GM19372 (cell line): ENCODE data around the gene DEDD.

Source experiments
- ATAC-seq: cut with Tn5 transposase; IDR thresholded peaks from one replicate; pipeline ENCODE4 v1.9.1; 2021; ENCODE audit warnings: mild to moderate bottlenecking, low read depth, moderate library complexity; ENCODE audit not compliant: unreplicated experiment

The DEDD gene, protein sequence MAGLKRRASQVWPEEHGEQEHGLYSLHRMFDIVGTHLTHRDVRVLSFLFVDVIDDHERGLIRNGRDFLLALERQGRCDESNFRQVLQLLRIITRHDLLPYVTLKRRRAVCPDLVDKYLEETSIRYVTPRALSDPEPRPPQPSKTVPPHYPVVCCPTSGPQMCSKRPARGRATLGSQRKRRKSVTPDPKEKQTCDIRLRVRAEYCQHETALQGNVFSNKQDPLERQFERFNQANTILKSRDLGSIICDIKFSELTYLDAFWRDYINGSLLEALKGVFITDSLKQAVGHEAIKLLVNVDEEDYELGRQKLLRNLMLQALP

GRCh38 chr1:161132410-161133219 is at the start of gene DEDD:
TSS of gene DEDD (minus strand) at chr1:161132667. CDS start at chr1:161124462, 8,205 bp downstream.
- ATAC-seq: peak; percentile 94

GRCh38 chr1:161182214-161182613 is 49.7 kb upstream of the DEDD start:
- ATAC-seq: peak; percentile 47

GRCh38 chr1:161180639-161181038 is 48.2 kb upstream of the DEDD start:
- no peak for ATAC-seq

GRCh38 chr1:161179698-161180097 is 47.2 kb upstream of the DEDD start:
- no peak for ATAC-seq

DNA sequence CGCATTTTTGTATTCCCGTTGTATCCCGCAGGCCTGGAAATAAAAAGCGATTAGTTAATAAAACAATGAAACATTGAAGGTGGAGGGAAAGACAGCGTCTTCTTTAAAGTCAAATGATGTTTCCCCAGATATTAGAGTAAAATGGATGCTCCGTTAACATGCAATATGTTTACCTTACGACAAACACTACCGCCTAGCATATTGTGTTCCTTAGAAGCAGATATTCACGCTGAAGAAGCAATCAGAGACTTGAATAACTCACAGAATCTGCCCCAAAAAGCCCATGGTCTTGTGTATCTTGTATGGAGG is 45.4 kb upstream of the DEDD start:
- no peak for ATAC-seq

DNA sequence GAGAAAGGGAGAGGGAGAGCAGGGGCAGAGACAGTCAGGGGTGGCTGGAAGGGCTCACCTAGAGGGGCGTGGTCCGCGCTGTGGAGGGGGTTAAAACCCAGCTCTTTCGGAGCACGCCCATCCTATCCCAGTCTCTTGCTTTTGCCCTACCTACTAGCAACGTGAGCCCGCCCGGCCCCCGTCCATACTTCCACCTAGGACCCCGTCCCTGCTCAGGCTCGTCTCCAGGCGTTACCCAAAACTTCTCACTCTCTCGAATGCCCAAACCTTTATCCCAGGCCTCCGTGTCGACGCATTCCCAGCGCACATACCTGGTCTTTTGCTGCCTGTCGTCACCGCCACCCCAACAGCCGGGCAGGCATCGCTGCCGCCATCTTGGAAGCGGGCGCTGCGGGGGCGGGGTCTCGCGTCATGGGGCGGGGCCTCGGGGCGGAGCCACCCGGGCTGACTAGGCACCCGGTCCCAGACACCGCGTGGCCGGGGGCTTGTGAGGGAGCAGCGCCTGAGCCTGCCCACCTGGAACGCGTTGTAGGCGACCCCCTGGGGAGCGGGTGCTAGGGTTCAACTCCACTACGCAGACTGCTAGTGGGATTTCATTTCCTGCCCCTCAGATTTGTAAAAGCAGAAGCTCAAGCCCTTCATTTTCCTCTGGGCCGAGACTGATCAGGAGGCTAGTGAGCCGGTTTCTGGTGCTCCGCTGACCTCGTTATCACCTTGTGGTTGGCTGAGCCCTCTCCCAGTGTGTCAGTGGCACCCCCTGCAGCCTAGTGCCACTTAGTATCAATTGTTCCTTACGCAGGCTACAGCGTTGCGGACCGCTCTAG is 44.9 kb upstream of the DEDD start, which contains the start of gene B4GALT3:
Gene B4GALT3 (minus strand): TSS at position 396 of the 824 bp plus-strand sequence. CDS start 1,447 bp downstream, outside the sequence.
- ATAC-seq: peak; percentile 69

- no peak for ATAC-seq
These were observed 44.1 kb upstream of the DEDD start for GRCh38 chr1:161176468-161177111.

- no peak for ATAC-seq
These were observed 43.4 kb upstream of the DEDD start for GRCh38 chr1:161175771-161176453.

DNA sequence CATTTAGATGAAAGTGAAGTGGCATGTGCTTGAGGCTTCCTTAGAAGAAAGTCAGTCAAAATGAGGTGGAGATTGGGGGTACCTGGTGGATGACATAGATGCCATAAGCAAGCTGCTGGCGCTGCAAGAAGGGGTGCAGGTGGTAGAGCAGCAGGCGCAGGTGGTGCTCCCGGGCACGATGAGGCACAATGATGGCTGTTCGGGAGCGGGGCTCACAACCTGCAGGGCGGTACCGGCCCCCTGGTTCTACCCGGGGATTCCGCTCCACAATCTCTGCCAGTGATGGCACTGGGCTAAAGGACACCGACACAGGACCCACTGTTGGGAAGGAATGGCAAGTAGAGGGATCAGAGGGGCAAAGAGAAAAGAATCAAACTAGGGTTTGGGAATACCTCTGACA is 42.4 kb upstream of the DEDD start:
- ATAC-seq: no peak

DNA sequence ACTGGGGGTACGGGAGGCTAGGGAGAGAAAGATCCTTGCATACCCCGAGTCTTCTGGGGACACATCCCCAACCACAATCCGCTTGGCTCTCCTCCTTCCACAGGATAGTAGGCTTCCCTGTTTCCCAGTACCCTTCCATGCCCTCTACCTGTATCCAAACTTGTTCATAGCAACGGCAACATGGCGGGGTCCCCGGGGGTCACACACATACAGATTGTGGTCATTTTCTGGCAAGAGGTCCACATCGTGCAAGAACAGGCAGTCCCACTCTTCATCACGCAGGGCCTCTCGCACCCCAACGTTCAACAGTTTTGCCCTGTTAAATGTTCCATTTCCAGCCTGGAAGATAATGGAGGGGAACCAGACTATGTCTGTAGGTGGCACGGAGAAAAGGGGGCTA is 41.2 kb upstream of the DEDD start:
- no peak for ATAC-seq

DNA sequence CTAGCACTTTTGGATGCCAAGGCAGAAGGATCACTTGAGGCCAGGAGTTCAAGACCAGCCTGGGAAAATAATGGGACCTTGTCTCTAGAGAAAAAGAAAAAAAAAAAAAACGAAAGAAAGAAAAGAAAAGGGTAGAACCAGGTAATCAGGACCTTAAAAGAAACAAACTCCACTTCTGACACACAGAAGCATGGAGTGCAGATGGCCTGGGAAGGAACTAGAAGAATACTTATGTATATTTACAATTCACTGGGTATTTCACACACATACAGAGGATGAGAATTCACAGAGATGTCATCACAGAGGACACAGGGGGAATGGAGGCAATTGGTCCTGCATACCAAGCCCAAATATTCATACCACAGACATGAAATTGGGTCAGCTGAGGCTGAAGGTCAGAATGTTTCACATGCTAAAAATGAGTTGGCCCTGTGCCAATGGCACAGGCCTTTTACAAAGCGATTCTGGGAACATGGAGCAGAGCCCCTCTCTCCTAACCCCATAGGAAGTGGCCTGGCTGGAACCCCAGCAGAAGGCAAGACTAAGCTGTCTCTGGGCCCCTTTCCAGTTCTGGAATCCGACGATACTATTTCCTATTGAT is 40.4 kb upstream of the DEDD start:
- ATAC-seq: no peak

- ATAC-seq: no peak
These were observed 39.9 kb upstream of the DEDD start for GRCh38 chr1:161172349-161172748.

DNA sequence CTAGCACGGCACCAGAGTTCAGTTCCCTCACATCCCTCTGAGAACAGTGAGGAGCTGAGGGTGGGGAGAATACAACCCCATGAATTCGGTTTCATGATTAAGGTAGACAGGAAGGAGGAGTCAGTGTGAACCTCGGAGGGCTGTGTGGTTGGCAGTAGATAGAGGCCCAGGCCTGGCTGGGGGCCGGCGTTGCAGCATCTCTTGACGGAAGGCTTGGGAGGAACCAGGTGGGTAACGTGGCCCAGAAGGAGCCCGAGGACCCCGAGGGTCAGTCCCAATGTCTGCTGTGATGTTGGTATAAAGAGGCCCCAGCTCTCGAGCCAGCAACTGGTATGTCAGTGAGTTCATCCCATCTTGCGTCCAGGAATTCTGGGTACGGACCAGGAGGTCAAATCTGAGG is 39.2 kb upstream of the DEDD start:
- no peak for ATAC-seq

- ATAC-seq: no peak
These were observed 38.7 kb upstream of the DEDD start for GRCh38 chr1:161171191-161171590.

DNA sequence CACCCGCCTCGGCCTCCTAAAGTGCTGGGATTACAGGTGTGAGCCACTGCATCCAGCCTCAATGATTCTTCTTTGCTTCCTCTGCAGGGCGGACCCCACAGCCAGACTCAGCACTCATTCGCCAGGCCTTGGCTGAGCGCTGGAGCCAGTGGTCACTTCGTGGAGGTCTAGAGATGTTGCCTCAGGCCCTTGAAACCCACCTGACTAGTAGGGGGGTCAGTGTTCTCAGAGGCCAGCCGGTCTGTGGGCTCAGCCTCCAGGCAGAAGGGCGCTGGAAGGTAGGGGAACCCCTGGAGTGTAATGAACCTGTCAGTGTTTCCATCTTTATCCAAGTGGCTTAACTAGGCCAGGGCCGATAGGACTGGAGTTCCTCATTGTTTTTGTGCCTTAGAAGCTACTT is 36.4 kb upstream of the DEDD start:
- ATAC-seq: no peak

GRCh38 chr1:161166669-161167548 is 34.4 kb upstream of the DEDD start:
- ATAC-seq: no peak

GRCh38 chr1:161165742-161166668 is 33.5 kb upstream of the DEDD start, which contains the start of gene PPOX:
TSS of gene PPOX (plus strand) at chr1:161166426. CDS start at chr1:161166848, 422 bp downstream.
- peak; percentile 89 for ATAC-seq
